HCT116 (cell line): ENCODE results near the gene ENTPD5. TPM values are rescaled to one million over a fixed set of nuclear protein-coding genes. Genes with fewer than 3 reads are reported as not detected.
"Not testable (repeated sequence)": the region's sequence is repeated elsewhere in the genome, so short reads cannot be mapped to it uniquely, and the experiment has no call there.

Experiments used
- ATAC-seq: fragments of 200-7000 bp; cut with Tn5 transposase; 2 replicates; pipeline ENCODE4 v1.9.1; 2020; ENCODE audit warnings: mild to moderate bottlenecking, moderate library complexity
- BruUV-seq: library from RNA; stranded (reverse); fragments of 400-500 nt; replicated peaks from 2 replicates; lab custom pipeline; 2021; lab: Mats Ljungman, UMichigan
- CTCF ChIA-PET: fragments of 300-600 bp; sonication (Branson Sonifier 250); formaldehyde crosslinking; loops from one replicate; lab custom pipeline; 2021; ENCODE audit warnings: antibody characterized with exemption; lab: Charles Lee
- POLR2A ChIA-PET: fragments of 300-600, 350-600 bp; sonication (Branson Sonifier 250); formaldehyde crosslinking; loops from one replicate; lab custom pipeline; 2021; ENCODE audit warnings: antibody characterized with exemption; lab: Charles Lee
- RAD21 ChIA-PET, 2 experiments: fragments of 300-600 bp; sonication (Branson Sonifier 250); formaldehyde crosslinking; loops; one replicate each; lab custom pipeline; 2023; ENCODE audit warnings: low total read pairs in 2 of 2; ENCODE audit not compliant: uncharacterized antibody in 2 of 2, unreplicated experiment in 2 of 2, low non-redundant PET in 1 of 2; lab: Charles Lee
- DNase-seq: peaks from one replicate; pipeline ENCODE4 v3.0.0-alpha.2; 2010; ENCODE audit warnings: low read depth, low spot score
- H2AFZ ChIP-seq: fragments of 200-600 bp; shearing (Covaris generic), sonication (generic); 2 replicates; pipeline ENCODE4 v1.6.1; 2017; ENCODE audit warnings: low read depth, mixed run types, mixed read lengths, antibody characterized with exemption, low read length; ENCODE audit not compliant: poor library complexity, severe bottlenecking
- H3K27ac ChIP-seq: 2 replicates; pipeline ENCODE4 v1.5.1; 2012; ENCODE audit warnings: low read depth, low read length
- H3K27me3 ChIP-seq: fragments of 200-600 bp; sonication (generic); 2 replicates; pipeline ENCODE4 v1.6.1; 2016; ENCODE audit warnings: mixed run types, low read length, mixed read lengths; ENCODE audit not compliant: insufficient read depth
- H3K36me3 ChIP-seq, 2 experiments: fragments of 200-500 bp in 1 of 2; fragments of 200-600 bp in 1 of 2; sonication (Bioruptor generic) in 1 of 2; sonication (generic) in 1 of 2; 2 replicates each; pipeline versions ENCODE4 v1.5.1 to v1.6.1; 2014 to 2016; ENCODE audit warnings: low read length in 2 of 2, inconsistent platforms in 1 of 2, mixed read lengths in 1 of 2, mixed run types in 1 of 2; ENCODE audit not compliant: insufficient read depth in 2 of 2, control insufficient read depth in 1 of 2
- H3K4me1 ChIP-seq, 2 experiments: fragments of 200-600 bp in 1 of 2; sonication (generic) in 1 of 2; 2 replicates each; pipeline versions ENCODE4 v1.5.1 to v1.6.1; 2012 to 2017; ENCODE audit warnings: low read length in 2 of 2, inconsistent platforms in 1 of 2, mild to moderate bottlenecking in 1 of 2, mixed read lengths in 1 of 2, mixed run types in 1 of 2, moderate library complexity in 1 of 2; ENCODE audit not compliant: insufficient read depth in 2 of 2, control insufficient read depth in 1 of 2
- H3K4me2 ChIP-seq: fragments of 200-600 bp; sonication (generic); 2 replicates; pipeline ENCODE4 v1.6.1; 2017; ENCODE audit warnings: mixed run types, low read length, mixed read lengths
- H3K4me3 ChIP-seq, 2 experiments: fragments of 200-600 bp in 1 of 2; sonication (generic) in 1 of 2; replicated peaks in 1 of 2; 2 replicates each; pipeline ENCODE4 v1.5.1; 2011 to 2016; ENCODE audit warnings: low read length in 2 of 2, control low read depth in 1 of 2, low read depth in 1 of 2, mild to moderate bottlenecking in 1 of 2, mixed read lengths in 1 of 2, mixed run types in 1 of 2
- H3K79me2 ChIP-seq: fragments of 200-600 bp; sonication (generic); 2 replicates; pipeline ENCODE4 v1.6.1; 2017; ENCODE audit warnings: mild to moderate bottlenecking, mixed run types, low read length, moderate library complexity, mixed read lengths; ENCODE audit not compliant: insufficient read depth
- H3K9ac ChIP-seq: fragments of 200-600 bp; sonication (generic); 2 replicates; pipeline ENCODE4 v1.6.1; 2016; ENCODE audit warnings: low read length, mixed read lengths
- H3K9me2 ChIP-seq: fragments of 200-600 bp; sonication (generic), shearing (Covaris generic); 2 replicates; pipeline ENCODE4 v1.6.1; 2017; ENCODE audit warnings: mixed run types, mild to moderate bottlenecking, moderate library complexity; ENCODE audit not compliant: insufficient read depth
- H3K9me3 ChIP-seq, 2 experiments: fragments of 200-500 bp in 1 of 2; fragments of 200-600 bp in 1 of 2; sonication (Bioruptor generic) in 1 of 2; sonication (generic) in 1 of 2; 2 replicates each; pipeline ENCODE4 v1.6.1; 2014 to 2017; ENCODE audit warnings: low read length in 2 of 2, mixed read lengths in 2 of 2, inconsistent platforms in 1 of 2, low read depth in 1 of 2, mild to moderate bottlenecking in 1 of 2, mixed run types in 1 of 2, moderate library complexity in 1 of 2; ENCODE audit not compliant: control insufficient read depth in 1 of 2, insufficient read depth in 1 of 2
- H4K20me1 ChIP-seq: fragments of 200-600 bp; sonication (generic), shearing (Covaris generic); 2 replicates; pipeline ENCODE4 v1.6.1; 2017; ENCODE audit warnings: mixed run types, mild to moderate bottlenecking, moderate library complexity; ENCODE audit not compliant: insufficient read depth
- EZH2 ChIP-seq: fragments of 200-600 bp; sonication (generic); IDR thresholded peaks from 2 replicates; pipeline ENCODE4 v1.6.1; 2017; ENCODE audit warnings: antibody characterized with exemption, mixed run types
- FOSL1 ChIP-seq: IDR thresholded peaks from 2 replicates; pipeline ENCODE4 v1.6.1; 2012; ENCODE audit warnings: low read depth
- POLR2AphosphoS5 ChIP-seq: IDR thresholded peaks from 2 replicates; pipeline ENCODE4 v1.6.1; 2011; ENCODE audit warnings: mild to moderate bottlenecking, low read depth, low read length, moderate library complexity
- YY1 ChIP-seq: IDR thresholded peaks from 2 replicates; pipeline ENCODE4 v1.6.1; 2011; ENCODE audit warnings: low read length, low read depth, moderate library complexity, mild to moderate bottlenecking; ENCODE audit not compliant: insufficient replicate concordance; ENCODE audit errors: extremely low read depth
- ZNF274 ChIP-seq: fragments of 200-500 bp; sonication (Bioruptor generic); IDR thresholded peaks from 2 replicates; pipeline ENCODE4 v1.6.1; 2014; ENCODE audit warnings: mild to moderate bottlenecking, low read depth, low read length, inconsistent platforms
- intact Hi-C: fragments of 100-400 bp; cut with micrococcal nuclease; formaldehyde crosslinking; loops from 2 replicates; pipeline ENCODE4 v1.10.0; 2022
- total RNA-seq: library from RNA; stranded (reverse); gene quantifications from one replicate; pipeline ENCODE4 v1.2.1, GENCODE V29; 2021; ENCODE audit not compliant: unreplicated experiment
- TF ChIP-seq, protein P1 (sequence below): IDR thresholded peaks from 2 replicates; pipeline ENCODE4 v1.6.1; 2012; ENCODE audit warnings: low read depth
- TF ChIP-seq, protein P2 (sequence below): IDR thresholded peaks from 2 replicates; pipeline ENCODE4 v1.6.1; 2012
- TF ChIP-seq, protein P3 (sequence below): IDR thresholded peaks from 2 replicates; pipeline ENCODE4 v1.6.1; 2011; ENCODE audit warnings: mild to moderate bottlenecking, low read length, moderate library complexity; ENCODE audit not compliant: insufficient replicate concordance; ENCODE audit errors: extremely low read depth

Gene ENTPD5
- total RNA-seq, 1 experiment from 2014 or later: 14.4 TPM

DNA sequence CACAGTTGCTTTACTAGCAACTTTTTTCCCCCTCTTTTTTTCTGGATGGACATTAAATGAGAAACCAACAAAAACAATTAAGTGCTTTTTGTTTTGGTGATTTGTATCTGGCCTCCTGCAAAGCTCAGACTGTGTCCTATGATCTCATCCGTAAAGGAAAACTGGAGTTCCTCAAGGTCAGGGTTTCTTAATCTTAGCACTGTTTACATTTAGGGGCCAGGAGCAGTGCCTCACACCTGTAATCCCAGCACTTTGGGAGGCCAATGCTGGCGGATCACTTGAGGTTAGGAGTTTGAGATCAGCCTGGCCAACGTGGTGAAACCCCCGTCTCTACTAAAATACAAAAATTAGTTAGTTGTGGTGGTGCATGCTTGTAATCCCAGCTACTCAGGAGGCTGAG, 28.0 kb downstream of the ENTPD5 start:
- Histone ChIP-seq H3K9me2 (no peaks in the 10 kb centered on the region), H3K4me2 (no peak overlapping the region), H4K20me1 (no peaks in the 10 kb centered on the region), H3K4me1 (no peaks in the 10 kb centered on the region), H3K27ac (no peak overlapping the region), H3K27me3 (no peaks in the 10 kb centered on the region), H3K79me2 (no peaks in the 10 kb centered on the region), H3K4me3 (no peak overlapping the region), H3K9me3 (no peaks in the 10 kb centered on the region), H3K36me3 (peaks cover 0 to 7% of the 10 kb centered on the region in 2 experiments; a peak in 2 of 4 replicates), H2AFZ (no peak overlapping the region), H3K9ac (no peak overlapping the region)
- TF ChIP-seq, protein P1, sequence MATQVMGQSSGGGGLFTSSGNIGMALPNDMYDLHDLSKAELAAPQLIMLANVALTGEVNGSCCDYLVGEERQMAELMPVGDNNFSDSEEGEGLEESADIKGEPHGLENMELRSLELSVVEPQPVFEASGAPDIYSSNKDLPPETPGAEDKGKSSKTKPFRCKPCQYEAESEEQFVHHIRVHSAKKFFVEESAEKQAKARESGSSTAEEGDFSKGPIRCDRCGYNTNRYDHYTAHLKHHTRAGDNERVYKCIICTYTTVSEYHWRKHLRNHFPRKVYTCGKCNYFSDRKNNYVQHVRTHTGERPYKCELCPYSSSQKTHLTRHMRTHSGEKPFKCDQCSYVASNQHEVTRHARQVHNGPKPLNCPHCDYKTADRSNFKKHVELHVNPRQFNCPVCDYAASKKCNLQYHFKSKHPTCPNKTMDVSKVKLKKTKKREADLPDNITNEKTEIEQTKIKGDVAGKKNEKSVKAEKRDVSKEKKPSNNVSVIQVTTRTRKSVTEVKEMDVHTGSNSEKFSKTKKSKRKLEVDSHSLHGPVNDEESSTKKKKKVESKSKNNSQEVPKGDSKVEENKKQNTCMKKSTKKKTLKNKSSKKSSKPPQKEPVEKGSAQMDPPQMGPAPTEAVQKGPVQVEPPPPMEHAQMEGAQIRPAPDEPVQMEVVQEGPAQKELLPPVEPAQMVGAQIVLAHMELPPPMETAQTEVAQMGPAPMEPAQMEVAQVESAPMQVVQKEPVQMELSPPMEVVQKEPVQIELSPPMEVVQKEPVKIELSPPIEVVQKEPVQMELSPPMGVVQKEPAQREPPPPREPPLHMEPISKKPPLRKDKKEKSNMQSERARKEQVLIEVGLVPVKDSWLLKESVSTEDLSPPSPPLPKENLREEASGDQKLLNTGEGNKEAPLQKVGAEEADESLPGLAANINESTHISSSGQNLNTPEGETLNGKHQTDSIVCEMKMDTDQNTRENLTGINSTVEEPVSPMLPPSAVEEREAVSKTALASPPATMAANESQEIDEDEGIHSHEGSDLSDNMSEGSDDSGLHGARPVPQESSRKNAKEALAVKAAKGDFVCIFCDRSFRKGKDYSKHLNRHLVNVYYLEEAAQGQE: no peak
- TF ChIP-seq, protein P2, sequence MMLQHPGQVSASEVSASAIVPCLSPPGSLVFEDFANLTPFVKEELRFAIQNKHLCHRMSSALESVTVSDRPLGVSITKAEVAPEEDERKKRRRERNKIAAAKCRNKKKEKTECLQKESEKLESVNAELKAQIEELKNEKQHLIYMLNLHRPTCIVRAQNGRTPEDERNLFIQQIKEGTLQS: no peak
- TF ChIP-seq ZNF274: no peak
- TF ChIP-seq, protein P3, sequence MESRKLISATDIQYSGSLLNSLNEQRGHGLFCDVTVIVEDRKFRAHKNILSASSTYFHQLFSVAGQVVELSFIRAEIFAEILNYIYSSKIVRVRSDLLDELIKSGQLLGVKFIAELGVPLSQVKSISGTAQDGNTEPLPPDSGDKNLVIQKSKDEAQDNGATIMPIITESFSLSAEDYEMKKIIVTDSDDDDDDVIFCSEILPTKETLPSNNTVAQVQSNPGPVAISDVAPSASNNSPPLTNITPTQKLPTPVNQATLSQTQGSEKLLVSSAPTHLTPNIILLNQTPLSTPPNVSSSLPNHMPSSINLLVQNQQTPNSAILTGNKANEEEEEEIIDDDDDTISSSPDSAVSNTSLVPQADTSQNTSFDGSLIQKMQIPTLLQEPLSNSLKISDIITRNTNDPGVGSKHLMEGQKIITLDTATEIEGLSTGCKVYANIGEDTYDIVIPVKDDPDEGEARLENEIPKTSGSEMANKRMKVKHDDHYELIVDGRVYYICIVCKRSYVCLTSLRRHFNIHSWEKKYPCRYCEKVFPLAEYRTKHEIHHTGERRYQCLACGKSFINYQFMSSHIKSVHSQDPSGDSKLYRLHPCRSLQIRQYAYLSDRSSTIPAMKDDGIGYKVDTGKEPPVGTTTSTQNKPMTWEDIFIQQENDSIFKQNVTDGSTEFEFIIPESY: no peak
- TF ChIP-seq POLR2AphosphoS5: no peak
- TF ChIP-seq YY1: no peak
- no peak for TF ChIP-seq FOSL1
- TF ChIP-seq EZH2: no peak
- intact Hi-C loops: no loop called here
- POLR2A ChIA-PET: no interaction called here
- RAD21 ChIA-PET: no interaction called here
- DNase-seq (no peak), ATAC-seq (no peak)
- no TSS peak for BruUV-seq
- CTCF ChIA-PET: no interaction called here

DNA sequence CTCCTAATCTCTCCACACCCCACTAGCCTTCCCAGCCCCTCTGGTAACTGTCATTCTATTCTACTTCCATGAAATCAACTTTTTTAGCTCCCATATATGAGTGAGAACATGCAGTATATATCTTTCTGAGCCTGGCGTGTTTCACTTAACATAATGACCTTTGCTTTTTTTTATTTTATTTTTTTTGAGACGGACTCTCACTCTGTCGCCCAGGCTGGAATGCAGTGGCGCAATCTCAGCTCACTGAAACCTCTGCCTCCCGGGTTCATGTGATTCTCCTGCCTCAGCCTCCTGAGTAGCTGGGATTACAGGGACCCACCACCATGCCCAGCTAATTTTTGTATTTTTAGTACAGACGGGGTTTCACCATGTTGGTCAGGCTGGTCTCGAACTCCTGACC, 30.4 kb downstream of the ENTPD5 start:
- BruUV-seq, H3K9me2 ChIP-seq, H3K27ac ChIP-seq, H3K4me1 ChIP-seq, H3K27me3 ChIP-seq, H3K9ac ChIP-seq, intact Hi-C loops, H2AFZ ChIP-seq, H3K9me3 ChIP-seq, H3K36me3 ChIP-seq, RAD21 ChIA-PET, ATAC-seq, H4K20me1 ChIP-seq, H3K4me3 ChIP-seq, H3K4me2 ChIP-seq, H3K79me2 ChIP-seq, DNase-seq, CTCF ChIA-PET, POLR2A ChIA-PET: not testable (repeated sequence)
